Omental fat pad (tissue), 4 donors: Measurements from ENCODE around the gene DMAC1. TPM values are rescaled to one million over a fixed set of nuclear protein-coding genes. Genes with fewer than 3 reads are reported as not detected.

Experiments used
- ATAC-seq: fragments of 150-250 bp; one replicate; pipeline ENCODE4 v1.9.1; 2016; ENCODE audit warnings: mild to moderate bottlenecking, moderate library complexity; ENCODE audit not compliant: low FRiP score
- DNase-seq: peaks from one replicate; pipeline ENCODE4 v3.0.0-alpha.2; 2019; ENCODE audit warnings: low spot score
- total RNA-seq, 4 donors: library from RNA; depleted of rRNA; stranded (reverse); fragments of >200 nt; gene quantifications; one replicate each; pipeline ENCODE4 v1.1.0, GENCODE V29; 2016
- TF ChIP-seq, protein P1 (sequence below), 3 donors: fragments of 450-650 bp; IDR thresholded peaks; one replicate each; pipeline ENCODE4 v1.5.1; 2016 to 2017; ENCODE audit warnings: antibody characterized with exemption in 3 of 3, mild to moderate bottlenecking in 3 of 3, moderate library complexity in 2 of 3

DMAC1 gene
- total RNA-seq, 4 donors from 2014 or later = 8.5 to 24.1 (median 15.0) TPM

DNA sequence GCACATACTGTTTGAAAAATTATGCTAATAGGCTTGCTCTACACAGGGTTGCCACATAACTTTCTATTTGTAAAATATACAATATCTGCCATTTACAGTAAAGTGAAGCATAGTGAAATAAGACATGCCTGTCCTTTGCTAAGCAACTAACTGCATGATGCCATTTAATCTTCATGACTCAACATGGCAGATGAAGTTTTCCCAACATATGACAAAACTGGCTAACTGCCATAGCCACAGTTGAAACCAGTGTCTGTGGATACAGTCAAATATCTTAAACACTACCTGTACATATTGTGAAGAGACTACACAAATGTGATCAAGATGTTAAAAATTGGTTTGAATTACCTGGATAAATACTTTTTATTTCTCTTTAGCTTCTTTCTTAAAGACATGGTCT is 3.1 kb upstream of the DMAC1 start:
- DNase-seq = no peak
- no peak for ATAC-seq
- TF ChIP-seq, protein P1, sequence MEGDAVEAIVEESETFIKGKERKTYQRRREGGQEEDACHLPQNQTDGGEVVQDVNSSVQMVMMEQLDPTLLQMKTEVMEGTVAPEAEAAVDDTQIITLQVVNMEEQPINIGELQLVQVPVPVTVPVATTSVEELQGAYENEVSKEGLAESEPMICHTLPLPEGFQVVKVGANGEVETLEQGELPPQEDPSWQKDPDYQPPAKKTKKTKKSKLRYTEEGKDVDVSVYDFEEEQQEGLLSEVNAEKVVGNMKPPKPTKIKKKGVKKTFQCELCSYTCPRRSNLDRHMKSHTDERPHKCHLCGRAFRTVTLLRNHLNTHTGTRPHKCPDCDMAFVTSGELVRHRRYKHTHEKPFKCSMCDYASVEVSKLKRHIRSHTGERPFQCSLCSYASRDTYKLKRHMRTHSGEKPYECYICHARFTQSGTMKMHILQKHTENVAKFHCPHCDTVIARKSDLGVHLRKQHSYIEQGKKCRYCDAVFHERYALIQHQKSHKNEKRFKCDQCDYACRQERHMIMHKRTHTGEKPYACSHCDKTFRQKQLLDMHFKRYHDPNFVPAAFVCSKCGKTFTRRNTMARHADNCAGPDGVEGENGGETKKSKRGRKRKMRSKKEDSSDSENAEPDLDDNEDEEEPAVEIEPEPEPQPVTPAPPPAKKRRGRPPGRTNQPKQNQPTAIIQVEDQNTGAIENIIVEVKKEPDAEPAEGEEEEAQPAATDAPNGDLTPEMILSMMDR (IDR thresholded peaks at IDR 0.05) = no peak

DNA sequence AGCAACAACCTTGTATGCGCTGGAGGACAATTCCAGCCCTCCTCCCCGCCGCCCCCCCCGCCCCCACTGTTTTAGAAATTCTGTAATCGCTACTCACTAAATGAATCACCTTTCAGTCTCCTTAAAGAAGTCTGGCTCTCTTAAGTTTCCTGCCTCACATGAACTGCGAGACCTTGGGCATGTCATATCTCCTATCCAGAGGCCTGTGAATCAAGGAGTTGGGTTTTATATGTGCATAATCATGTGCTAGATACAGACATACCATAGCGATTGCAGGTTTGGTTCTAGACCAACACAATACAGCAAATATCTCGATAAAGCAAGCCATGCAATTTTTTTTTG is 337 bp upstream of the DMAC1 start:
- no peak for ATAC-seq
- TF ChIP-seq, protein P1 (IDR thresholded peaks at IDR 0.05) = no peak
- no peak for DNase-seq

DNA sequence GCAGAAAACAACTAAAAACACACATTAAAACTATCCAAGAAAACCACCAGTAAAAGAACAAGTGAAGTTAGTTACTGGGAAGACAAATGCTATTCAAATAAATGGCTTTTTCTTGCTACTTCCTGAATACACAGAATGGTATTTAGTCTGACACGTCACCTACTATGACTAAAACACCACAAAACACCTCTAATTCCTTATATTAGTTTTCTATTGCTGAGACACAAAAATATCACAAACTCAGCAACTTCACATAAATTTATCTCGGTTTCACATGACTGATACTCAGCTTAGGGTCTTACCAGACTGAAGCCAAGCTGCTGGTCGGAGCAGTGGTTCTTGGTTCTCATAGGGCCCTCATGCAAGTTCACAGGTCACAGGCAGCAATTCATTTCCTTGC is 5.4 kb downstream of the DMAC1 start:
- ATAC-seq = no peak
- TF ChIP-seq, protein P1 (IDR thresholded peaks at IDR 0.05) = no peak
- DNase-seq = no peak

DNA sequence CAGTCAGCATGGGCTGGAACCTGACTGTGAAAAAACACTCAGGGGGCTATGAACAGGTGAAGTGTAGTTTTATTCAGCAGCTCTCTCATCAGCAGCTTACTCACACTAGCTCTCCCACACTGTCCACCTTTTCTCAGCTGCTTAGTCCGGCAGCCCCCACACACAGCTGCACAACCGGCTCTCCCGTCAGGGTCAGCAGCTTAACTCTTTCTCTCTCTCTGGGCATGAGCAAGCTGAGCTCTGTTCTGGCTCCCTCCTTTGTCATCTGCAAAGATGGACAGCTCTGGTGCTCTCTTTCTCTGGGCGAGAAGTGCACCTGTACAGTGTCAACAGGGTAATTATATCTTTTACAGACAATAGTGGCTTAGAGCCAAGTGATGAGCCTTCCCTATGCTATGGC is 8.2 kb downstream of the DMAC1 start:
- no peak for ATAC-seq
- TF ChIP-seq, protein P1 (IDR thresholded peaks at IDR 0.05) = no peak
- no peak for DNase-seq

DNA sequence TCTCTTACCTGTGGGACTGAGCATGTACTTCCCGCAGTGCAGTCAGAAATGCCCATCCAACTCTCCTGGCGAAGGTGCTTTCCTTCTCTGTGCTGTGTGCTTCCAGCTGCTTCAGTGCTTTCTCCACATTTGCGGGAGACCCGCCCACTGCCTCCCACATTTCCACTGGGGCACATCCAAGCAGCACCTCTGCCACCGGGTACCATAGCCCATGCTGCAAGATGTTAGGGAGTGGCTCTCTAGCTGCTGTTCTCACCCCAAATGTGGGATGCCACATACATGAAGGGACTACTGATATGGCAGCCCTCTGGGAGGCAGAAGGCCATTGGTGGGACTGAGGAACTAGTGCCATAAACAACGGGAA is 8.8 kb downstream of the DMAC1 start:
- DNase-seq (no peak), ATAC-seq (no peak)
- TF ChIP-seq, protein P1 (IDR thresholded peaks at IDR 0.05) = no peak

DNA sequence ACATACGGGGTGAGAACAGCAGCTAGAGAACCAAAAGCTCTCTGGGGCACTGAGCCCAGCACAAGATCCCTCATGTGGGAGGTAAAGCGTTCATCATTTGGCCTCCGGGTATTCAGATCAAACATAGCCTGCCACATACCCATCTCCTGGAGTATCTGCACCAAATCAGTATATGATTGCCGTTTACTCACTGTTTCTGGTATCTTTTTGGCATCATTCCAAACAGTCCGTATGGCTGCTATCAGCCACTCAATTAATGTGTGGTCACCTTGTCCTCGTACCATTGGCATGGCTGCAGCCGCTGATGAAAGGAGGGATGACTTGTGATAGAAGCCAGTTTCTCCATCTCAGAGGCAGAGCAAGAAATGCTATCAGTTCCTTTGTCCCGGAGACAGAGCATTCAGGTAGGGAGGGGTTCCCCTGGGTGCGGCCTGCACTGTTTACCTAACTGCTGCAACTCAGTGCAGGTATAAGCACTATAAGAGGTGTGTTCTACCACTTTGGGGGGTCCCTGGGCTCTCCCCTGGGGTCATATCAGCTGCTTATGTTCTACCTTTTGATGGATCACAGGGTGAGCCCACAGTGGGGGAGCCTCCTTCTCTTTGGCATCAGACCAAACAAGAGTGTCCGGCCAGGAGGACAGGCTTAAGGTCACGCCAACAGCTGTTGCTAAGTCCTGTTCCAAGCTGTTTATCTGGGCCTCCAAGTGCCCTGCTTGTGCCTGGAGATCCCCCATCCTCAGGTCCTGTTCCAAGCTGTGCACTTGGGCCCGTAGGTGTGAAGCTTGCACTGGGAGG is 9.4 kb downstream of the DMAC1 start:
- ATAC-seq = no peak
- TF ChIP-seq, protein P1 (IDR thresholded peaks at IDR 0.05) = no peak
- no peak for DNase-seq

DNA sequence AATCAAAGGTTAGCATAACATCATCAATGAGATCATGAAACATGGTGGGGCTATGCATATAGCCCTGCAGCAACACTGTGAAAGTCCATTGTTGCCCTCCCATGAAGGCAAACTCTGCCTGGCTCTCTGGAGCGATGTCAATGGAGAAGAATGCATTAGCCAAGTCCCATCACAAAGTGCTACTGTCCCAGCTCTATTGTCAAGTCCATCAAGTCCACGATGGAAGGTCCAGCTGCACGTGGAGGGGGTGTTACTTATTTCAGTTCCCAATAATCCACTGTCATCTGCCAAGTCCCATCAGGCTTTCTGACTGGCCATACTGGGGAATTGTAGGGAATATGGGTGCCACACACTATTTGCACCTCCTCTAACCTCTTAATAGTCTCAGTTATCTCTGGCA is 10.8 kb downstream of the DMAC1 start:
- ATAC-seq = no peak

More for the DNA sequence above, 10.8 kb downstream of the DMAC1 start:
- no peak for DNase-seq
- TF ChIP-seq, protein P1 (IDR thresholded peaks at IDR 0.05) = no peak
